Fibroblast of mammary gland (primary cell): Measurements from ENCODE around the gene PJA1.
A peak's percentile ranks its signal among the peaks of the same experiment; 100 is the strongest.

Experiments used
- DNase-seq: peaks from one replicate; pipeline ENCODE4 v3.0.0-alpha.2; 2010; ENCODE audit warnings: low read depth
- H3K4me3 ChIP-seq: 2 replicates; pipeline ENCODE4 v1.5.1; 2011; ENCODE audit warnings: low read depth, mild to moderate bottlenecking, low read length, moderate library complexity; ENCODE audit not compliant: control insufficient read depth
- TF ChIP-seq, protein P1 (sequence below): conservative IDR thresholded peaks from 2 replicates; pipeline ENCODE4 v1.5.1; 2011; ENCODE audit warnings: low read depth, low read length, inconsistent platforms; ENCODE audit not compliant: control insufficient read depth, insufficient read depth

The PJA1 gene

DNA sequence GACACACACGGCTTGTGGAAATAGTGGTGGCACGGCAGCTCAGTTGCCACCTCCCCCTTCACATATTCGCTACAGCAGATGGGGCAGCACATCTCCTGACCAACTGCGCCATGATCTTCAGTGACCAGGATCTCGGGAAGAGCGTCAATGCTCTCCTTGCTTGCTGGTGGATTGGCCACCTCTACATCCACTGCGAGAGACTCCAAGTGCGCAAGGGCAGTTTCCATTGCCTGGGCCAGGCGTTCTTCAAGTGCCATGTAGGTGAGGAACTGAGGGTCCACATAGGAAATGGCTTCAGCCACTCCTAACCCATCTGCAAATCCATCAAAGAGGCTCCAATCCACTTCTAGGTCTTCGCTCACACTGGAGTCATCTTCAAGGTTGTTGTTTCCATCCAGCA, 3.9 kb downstream of the PJA1 start:
- no peak for DNase-seq
- H3K4me3 ChIP-seq, result no peak overlapping the region
- TF ChIP-seq, protein P1, sequence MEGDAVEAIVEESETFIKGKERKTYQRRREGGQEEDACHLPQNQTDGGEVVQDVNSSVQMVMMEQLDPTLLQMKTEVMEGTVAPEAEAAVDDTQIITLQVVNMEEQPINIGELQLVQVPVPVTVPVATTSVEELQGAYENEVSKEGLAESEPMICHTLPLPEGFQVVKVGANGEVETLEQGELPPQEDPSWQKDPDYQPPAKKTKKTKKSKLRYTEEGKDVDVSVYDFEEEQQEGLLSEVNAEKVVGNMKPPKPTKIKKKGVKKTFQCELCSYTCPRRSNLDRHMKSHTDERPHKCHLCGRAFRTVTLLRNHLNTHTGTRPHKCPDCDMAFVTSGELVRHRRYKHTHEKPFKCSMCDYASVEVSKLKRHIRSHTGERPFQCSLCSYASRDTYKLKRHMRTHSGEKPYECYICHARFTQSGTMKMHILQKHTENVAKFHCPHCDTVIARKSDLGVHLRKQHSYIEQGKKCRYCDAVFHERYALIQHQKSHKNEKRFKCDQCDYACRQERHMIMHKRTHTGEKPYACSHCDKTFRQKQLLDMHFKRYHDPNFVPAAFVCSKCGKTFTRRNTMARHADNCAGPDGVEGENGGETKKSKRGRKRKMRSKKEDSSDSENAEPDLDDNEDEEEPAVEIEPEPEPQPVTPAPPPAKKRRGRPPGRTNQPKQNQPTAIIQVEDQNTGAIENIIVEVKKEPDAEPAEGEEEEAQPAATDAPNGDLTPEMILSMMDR, result no peak

DNA sequence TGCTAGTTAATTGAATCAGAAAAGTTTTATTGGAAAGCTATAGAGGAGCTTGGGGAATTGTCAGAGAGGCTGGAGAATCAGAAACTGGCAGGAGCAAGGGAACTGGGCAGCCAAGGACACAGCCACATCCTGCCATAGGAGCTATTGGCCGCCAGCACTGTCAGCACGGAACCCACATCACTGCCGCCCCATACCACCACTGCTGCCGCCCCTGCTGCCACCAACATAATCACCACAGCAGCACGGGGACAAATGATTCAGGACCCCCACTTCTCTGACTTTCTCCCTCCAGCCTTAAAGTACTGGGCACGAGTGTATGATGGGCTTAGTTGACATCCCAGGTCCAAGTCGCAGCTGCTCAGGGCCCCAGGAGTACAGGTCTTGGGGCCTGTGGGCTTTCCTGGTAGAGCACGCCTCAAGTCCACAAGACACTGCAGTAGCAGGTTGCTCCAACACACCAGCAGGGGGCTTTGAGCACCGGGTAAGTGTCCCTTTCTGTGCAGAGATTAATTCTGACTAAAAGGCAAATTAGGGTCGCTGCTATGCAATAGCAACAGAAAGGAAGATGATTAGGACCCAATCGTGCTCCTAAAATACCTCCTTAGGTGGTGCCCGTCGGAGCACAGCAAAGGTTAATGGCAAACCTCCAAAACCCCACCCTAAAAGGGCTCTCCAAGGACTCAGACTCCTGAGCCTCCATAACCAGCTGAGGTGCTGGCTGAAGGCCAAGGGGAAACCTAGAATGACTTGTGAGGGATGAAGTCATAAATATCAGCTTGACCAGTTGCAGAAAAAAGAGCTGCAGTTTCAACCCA, 6.9 kb downstream of the PJA1 start:
- TF ChIP-seq, protein P1, result peak; percentile 62
- DNase-seq, result peak; percentile 80

DNA sequence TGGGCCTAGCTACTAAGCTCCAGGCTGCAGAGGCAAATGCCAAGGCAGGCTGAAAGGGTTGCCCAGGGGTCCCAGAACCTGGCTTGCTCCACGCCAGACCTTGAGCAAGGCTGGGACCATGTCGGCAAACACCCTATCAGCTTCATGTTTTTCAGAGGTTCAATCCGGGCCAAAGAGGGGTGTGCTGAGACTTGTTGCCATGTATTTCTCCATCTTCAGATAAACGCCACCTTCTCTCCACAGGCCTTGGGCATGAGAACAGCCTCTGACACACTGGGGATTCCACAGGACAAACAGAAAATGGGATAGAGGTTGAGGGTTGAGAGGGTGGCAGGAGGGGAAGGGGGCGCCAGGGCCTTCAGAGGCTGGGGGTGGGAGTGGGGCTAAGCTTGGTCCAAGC, 8.6 kb downstream of the PJA1 start:
- H3K4me3 ChIP-seq, result no peak overlapping the region
- no peak for DNase-seq
- TF ChIP-seq, protein P1, result no peak

More for the DNA sequence above, 6.9 kb downstream of the PJA1 start:
- H3K4me3 ChIP-seq, result no peak overlapping the region

DNA sequence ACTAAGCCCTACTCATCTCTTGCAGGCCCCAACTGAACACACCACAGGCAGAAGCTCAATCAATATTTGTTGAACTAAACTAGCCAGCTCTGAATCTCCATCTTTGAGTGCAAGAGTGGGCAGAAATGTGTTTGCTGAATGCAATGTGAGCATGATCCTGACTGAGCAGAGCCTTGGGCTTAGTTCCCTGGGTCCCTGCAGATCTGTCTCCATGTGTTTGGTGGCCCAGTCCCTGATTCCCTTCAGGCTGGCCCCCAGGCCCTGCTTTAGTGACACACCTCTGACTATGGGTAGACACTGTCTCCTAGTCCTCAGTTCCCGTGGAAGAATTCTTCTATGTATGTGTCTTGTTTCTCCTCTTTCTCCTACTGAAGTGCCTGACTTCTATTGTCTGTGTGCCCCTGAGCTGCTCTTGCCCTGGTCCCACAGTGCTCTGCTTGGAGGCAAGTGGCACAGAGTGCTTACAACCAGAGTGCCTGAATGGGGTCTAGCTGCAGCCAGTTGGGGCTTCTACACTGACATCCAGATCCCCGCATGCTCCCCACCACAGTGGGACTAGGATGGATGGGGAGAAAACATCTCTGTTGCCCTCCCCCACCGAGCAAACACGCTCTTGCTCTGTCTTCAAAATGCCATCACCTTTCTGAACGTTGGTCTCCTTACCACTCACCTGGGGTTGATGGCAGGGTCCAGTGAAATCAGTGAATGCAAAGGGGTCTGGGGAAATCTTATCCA, 9.3 kb downstream of the PJA1 start:
- DNase-seq, result no peak
- TF ChIP-seq, protein P1, result no peak
- no peak overlapping the region for H3K4me3 ChIP-seq

DNA sequence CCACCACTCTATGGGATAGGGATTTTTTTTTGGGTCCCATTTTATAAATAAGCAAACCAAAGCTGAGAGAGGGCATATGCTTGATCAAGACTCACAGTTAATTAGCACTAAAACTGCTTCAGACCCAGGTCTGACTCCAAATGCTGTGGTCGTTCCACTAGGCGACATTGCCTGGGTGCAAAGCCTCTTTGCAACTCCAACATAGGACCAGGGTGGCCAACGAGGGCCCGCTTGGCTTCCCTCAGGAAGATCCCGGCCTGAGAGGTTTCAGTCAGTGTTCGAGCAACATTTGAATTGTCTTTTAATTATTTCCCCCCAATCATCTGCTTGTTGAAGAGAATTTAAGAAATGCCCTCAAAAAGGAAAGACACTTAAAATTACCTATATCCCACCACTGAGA, 11.2 kb downstream of the PJA1 start:
- H3K4me3 ChIP-seq, result no peak overlapping the region
- TF ChIP-seq, protein P1, result no peak
- DNase-seq, result no peak

DNA sequence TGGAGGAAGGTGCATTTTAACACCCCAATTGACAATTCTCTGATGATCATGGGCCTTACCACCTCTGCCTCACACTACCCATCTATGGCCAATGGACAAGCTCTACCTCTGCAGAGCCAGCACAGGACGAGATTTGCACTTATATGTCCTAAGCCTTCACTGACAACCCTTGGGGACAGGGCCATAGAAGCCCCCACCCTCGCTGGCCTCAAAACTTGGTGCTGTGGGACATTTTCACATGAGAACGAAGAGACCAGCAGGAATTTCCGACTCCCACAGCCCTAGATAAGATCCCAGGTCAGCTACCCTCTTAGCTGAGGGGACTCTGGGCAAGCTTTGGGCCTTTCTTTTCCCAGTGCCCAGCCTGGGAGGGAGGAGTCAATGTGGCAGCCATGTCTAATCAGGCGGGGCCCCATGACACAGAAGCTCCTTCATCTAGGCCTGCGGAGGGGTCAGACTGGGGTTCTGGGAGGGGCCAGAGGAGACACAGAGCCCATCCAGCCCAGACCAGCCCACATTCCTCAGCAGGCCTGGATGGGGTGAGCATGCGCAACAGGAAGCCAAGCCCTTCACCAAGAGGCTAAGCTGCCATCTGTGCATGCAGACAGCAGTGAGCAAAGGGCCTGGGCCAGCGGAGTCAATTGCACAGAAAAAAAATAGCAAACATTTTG, 12.1 kb downstream of the PJA1 start:
- DNase-seq, result peak; percentile 23
- no peak overlapping the region for H3K4me3 ChIP-seq
- TF ChIP-seq, protein P1, result no peak
